GM12878 (cell line): ENCODE results near the gene PRIM1.
"Not testable (repeated sequence)": the region's sequence is repeated elsewhere in the genome, so short reads cannot be mapped to it uniquely, and the experiment has no call there.

ENCODE experiments used
- MYC ChIP-seq: IDR thresholded peaks from 2 replicates; pipeline ENCODE4 v1.6.1; 2011; ENCODE audit warnings: mild to moderate bottlenecking, low read length, moderate library complexity, inconsistent platforms; ENCODE audit not compliant: insufficient read depth, insufficient replicate concordance, insufficient read length, severe bottlenecking
- POLR2A ChIP-seq: IDR thresholded peaks from 2 replicates; pipeline ENCODE4 v1.6.1; 2011; ENCODE audit warnings: low read depth, mild to moderate bottlenecking, low read length
- SP1 ChIP-seq: IDR thresholded peaks from one replicate; pipeline ENCODE4 v1.6.1; 2011; ENCODE audit warnings: low read depth, low read length
- ZNF274 ChIP-seq: IDR thresholded peaks from one replicate; pipeline ENCODE4 v1.8.0; 2011; ENCODE audit not compliant: insufficient read length, insufficient read depth
- TF ChIP-seq, protein P1 (sequence below), 3 experiments: IDR thresholded peaks in 2 of 3; conservative IDR thresholded peaks in 1 of 3; 2 replicates each; pipeline ENCODE4 v1.5.1; 2011; ENCODE audit warnings: low read depth in 3 of 3, low read length in 3 of 3, mild to moderate bottlenecking in 3 of 3, control low read depth in 2 of 3, moderate library complexity in 2 of 3, inconsistent platforms in 1 of 3, mixed read lengths in 1 of 3; ENCODE audit not compliant: control insufficient read depth in 2 of 3, insufficient read depth in 1 of 3; ENCODE audit errors: extremely low read depth in 1 of 3
- TF ChIP-seq, protein P2 (sequence below): IDR thresholded peaks from 2 replicates; pipeline ENCODE4 v1.6.1; 2012; ENCODE audit warnings: low read depth, low read length, improper control_type of control experiment
- TF ChIP-seq, protein P3 (sequence below): IDR thresholded peaks from 2 replicates; pipeline ENCODE4 v1.6.1; 2011; ENCODE audit warnings: low read depth, low read length, improper control_type of control experiment, borderline replicate concordance
- TF ChIP-seq, protein P4 (sequence below): fragments of 450-650 bp; IDR thresholded peaks from 2 replicates; pipeline ENCODE4 v1.6.1; 2017; ENCODE audit warnings: antibody characterized with exemption, mild to moderate bottlenecking, moderate library complexity
- TF ChIP-seq, protein P5 (sequence below): fragments of 450-650 bp; IDR thresholded peaks from 2 replicates; pipeline ENCODE4 v1.6.1; 2018; ENCODE audit warnings: mild to moderate bottlenecking, low read depth, moderate library complexity; ENCODE audit not compliant: partially characterized antibody

DNA sequence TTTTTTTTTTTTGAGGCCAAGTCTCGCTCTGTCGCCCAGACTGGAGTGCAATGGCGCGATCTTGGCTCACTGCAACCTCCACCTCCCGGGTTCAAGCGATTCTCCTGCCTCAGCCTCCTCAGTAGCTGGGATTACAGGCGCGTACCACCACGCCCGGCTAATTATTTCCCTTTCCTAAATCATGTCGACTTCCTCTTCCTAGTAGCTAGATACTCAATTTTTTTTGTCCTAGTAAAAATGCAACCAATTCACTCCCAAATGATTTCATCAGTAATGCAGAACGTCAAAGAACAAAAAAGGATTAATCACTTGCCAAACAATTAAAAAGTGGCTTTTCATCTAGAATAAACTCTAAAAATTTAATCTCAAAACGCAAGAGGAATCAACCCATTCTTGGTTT lies 1.5 kb downstream of the PRIM1 start:
- not testable (repeated sequence) for TF ChIP-seq ZNF274, POLR2A, SP1, MYC
- TF ChIP-seq, protein P1, sequence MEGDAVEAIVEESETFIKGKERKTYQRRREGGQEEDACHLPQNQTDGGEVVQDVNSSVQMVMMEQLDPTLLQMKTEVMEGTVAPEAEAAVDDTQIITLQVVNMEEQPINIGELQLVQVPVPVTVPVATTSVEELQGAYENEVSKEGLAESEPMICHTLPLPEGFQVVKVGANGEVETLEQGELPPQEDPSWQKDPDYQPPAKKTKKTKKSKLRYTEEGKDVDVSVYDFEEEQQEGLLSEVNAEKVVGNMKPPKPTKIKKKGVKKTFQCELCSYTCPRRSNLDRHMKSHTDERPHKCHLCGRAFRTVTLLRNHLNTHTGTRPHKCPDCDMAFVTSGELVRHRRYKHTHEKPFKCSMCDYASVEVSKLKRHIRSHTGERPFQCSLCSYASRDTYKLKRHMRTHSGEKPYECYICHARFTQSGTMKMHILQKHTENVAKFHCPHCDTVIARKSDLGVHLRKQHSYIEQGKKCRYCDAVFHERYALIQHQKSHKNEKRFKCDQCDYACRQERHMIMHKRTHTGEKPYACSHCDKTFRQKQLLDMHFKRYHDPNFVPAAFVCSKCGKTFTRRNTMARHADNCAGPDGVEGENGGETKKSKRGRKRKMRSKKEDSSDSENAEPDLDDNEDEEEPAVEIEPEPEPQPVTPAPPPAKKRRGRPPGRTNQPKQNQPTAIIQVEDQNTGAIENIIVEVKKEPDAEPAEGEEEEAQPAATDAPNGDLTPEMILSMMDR (IDR thresholded peaks at IDR 0.05 in 2 of 3, conservative IDR thresholded peaks at IDR 0.05 in 1 of 3; ENCODE audit: control insufficient read depth in 2 of 3, extremely low read depth in 1 of 3, insufficient read depth in 1 of 3, low read depth in 3 of 3, low read length in 3 of 3), result not testable (repeated sequence)
- TF ChIP-seq, protein P2, sequence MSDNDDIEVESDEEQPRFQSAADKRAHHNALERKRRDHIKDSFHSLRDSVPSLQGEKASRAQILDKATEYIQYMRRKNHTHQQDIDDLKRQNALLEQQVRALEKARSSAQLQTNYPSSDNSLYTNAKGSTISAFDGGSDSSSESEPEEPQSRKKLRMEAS, result not testable (repeated sequence)
- TF ChIP-seq, protein P3, sequence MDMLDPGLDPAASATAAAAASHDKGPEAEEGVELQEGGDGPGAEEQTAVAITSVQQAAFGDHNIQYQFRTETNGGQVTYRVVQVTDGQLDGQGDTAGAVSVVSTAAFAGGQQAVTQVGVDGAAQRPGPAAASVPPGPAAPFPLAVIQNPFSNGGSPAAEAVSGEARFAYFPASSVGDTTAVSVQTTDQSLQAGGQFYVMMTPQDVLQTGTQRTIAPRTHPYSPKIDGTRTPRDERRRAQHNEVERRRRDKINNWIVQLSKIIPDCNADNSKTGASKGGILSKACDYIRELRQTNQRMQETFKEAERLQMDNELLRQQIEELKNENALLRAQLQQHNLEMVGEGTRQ, result not testable (repeated sequence)
- TF ChIP-seq, protein P4, sequence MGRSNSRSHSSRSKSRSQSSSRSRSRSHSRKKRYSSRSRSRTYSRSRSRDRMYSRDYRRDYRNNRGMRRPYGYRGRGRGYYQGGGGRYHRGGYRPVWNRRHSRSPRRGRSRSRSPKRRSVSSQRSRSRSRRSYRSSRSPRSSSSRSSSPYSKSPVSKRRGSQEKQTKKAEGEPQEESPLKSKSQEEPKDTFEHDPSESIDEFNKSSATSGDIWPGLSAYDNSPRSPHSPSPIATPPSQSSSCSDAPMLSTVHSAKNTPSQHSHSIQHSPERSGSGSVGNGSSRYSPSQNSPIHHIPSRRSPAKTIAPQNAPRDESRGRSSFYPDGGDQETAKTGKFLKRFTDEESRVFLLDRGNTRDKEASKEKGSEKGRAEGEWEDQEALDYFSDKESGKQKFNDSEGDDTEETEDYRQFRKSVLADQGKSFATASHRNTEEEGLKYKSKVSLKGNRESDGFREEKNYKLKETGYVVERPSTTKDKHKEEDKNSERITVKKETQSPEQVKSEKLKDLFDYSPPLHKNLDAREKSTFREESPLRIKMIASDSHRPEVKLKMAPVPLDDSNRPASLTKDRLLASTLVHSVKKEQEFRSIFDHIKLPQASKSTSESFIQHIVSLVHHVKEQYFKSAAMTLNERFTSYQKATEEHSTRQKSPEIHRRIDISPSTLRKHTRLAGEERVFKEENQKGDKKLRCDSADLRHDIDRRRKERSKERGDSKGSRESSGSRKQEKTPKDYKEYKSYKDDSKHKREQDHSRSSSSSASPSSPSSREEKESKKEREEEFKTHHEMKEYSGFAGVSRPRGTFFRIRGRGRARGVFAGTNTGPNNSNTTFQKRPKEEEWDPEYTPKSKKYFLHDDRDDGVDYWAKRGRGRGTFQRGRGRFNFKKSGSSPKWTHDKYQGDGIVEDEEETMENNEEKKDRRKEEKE, result not testable (repeated sequence)
- TF ChIP-seq, protein P5, sequence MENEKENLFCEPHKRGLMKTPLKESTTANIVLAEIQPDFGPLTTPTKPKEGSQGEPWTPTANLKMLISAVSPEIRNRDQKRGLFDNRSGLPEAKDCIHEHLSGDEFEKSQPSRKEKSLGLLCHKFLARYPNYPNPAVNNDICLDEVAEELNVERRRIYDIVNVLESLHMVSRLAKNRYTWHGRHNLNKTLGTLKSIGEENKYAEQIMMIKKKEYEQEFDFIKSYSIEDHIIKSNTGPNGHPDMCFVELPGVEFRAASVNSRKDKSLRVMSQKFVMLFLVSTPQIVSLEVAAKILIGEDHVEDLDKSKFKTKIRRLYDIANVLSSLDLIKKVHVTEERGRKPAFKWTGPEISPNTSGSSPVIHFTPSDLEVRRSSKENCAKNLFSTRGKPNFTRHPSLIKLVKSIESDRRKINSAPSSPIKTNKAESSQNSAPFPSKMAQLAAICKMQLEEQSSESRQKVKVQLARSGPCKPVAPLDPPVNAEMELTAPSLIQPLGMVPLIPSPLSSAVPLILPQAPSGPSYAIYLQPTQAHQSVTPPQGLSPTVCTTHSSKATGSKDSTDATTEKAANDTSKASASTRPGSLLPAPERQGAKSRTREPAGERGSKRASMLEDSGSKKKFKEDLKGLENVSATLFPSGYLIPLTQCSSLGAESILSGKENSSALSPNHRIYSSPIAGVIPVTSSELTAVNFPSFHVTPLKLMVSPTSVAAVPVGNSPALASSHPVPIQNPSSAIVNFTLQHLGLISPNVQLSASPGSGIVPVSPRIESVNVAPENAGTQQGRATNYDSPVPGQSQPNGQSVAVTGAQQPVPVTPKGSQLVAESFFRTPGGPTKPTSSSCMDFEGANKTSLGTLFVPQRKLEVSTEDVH, result not testable (repeated sequence)
